Measurements from ENCODE around the gene SLC26A4. TPM values are rescaled to one million over a fixed set of nuclear protein-coding genes. Genes with fewer than 3 reads are reported as not detected.

SLC26A4 gene
- total RNA-seq, 4 donors from 2014 or later, result 1.2 to 4.4 (median 1.7) TPM; not detected in 1

- H3K9me3 ChIP-seq, result no peaks in the 10 kb centered on the region
- intact Hi-C loops (cut with DNase I; ENCODE audit: low total_unique reads), result no loop called here
- H3K36me3 ChIP-seq, result no peaks in the 10 kb centered on the region
- no peaks in the 10 kb centered on the region for H3K27me3 ChIP-seq
- no peaks in the 10 kb centered on the region for H3K4me1 ChIP-seq
- no peak overlapping the region for H3K27ac ChIP-seq
- H3K4me3 ChIP-seq, result no peak overlapping the region
- no peak for TF ChIP-seq CTCF (IDR thresholded peaks at IDR 0.05)
- TF ChIP-seq POLR2A (IDR thresholded peaks at IDR 0.05), result no peak
- no peak for DNase-seq
Measured at GRCh38 chr7:107691716-107692115, 31.1 kb downstream of the SLC26A4 start.

- H3K27ac ChIP-seq, result no peak overlapping the region
Measured at GRCh38 chr7:107692501-107692900, 31.9 kb downstream of the SLC26A4 start.

GRCh38 chr7:107693396-107693795, 32.8 kb downstream of the SLC26A4 start:
- Histone ChIP-seq H3K4me1 (no peaks in the 10 kb centered on the region), H3K27me3 (no peaks in the 10 kb centered on the region), H3K9me3 (no peaks in the 10 kb centered on the region), H3K36me3 (no peaks in the 10 kb centered on the region), H3K4me3 (no peak overlapping the region), H3K27ac (no peak overlapping the region)
- intact Hi-C loops (cut with DNase I; ENCODE audit: low total_unique reads), result no loop called here
- no peak for TF ChIP-seq CTCF (IDR thresholded peaks at IDR 0.05)
- no peak for TF ChIP-seq POLR2A (IDR thresholded peaks at IDR 0.05)
- no peak for DNase-seq

More at GRCh38 chr7:107692501-107692900, 31.9 kb downstream of the SLC26A4 start:
- TF ChIP-seq CTCF (IDR thresholded peaks at IDR 0.05) (no peak), POLR2A (IDR thresholded peaks at IDR 0.05) (no peak)
- no peak for DNase-seq
- Histone ChIP-seq H3K4me3 (no peak overlapping the region), H3K27me3 (no peaks in the 10 kb centered on the region), H3K4me1 (no peaks in the 10 kb centered on the region), H3K9me3 (no peaks in the 10 kb centered on the region), H3K36me3 (no peaks in the 10 kb centered on the region)
- intact Hi-C loops (cut with DNase I; ENCODE audit: low total_unique reads), result no loop called here

GRCh38 chr7:107694386-107694785, 33.8 kb downstream of the SLC26A4 start:
- intact Hi-C loops (cut with DNase I; ENCODE audit: low total_unique reads), result no loop called here
- no peaks in the 10 kb centered on the region for H3K36me3 ChIP-seq
- peak overlapping the region in 1 of 2 donors; percentile 22 for H3K27ac ChIP-seq
- H3K27me3 ChIP-seq, result no peaks in the 10 kb centered on the region
- no peaks in the 10 kb centered on the region for H3K9me3 ChIP-seq
- no peaks in the 10 kb centered on the region for H3K4me1 ChIP-seq
- DNase-seq, result no peak
- H3K4me3 ChIP-seq, result no peak overlapping the region
- TF ChIP-seq CTCF (IDR thresholded peaks at IDR 0.05) (no peak), POLR2A (IDR thresholded peaks at IDR 0.05) (no peak)

- Histone ChIP-seq H3K36me3 (no peaks in the 10 kb centered on the region), H3K4me1 (no peaks in the 10 kb centered on the region), H3K27me3 (no peaks in the 10 kb centered on the region), H3K27ac (peak overlapping the region; percentile 6 to 48), H3K4me3 (no peak overlapping the region), H3K9me3 (no peaks in the 10 kb centered on the region)
- TF ChIP-seq POLR2A (IDR thresholded peaks at IDR 0.05), result no peak
- TF ChIP-seq CTCF (IDR thresholded peaks at IDR 0.05), result no peak
- no peak for DNase-seq
- intact Hi-C loops (cut with DNase I; ENCODE audit: low total_unique reads), result no loop called here
Measured at GRCh38 chr7:107696330-107696946, 35.8 kb downstream of the SLC26A4 start.
